H9 (cell line): ENCODE measurements around the gene ZNF70. TPM values are rescaled to one million over a fixed set of nuclear protein-coding genes. Genes with fewer than 3 reads are reported as not detected.

Source experiments
- DNase-seq: peaks from one replicate; pipeline ENCODE4 v3.0.0-alpha.2; 2017
- H2AFZ ChIP-seq: one replicate; pipeline ENCODE4 v1.6.1; 2013; ENCODE audit warnings: mild to moderate bottlenecking, low read length, control low read depth, moderate library complexity
- H2AK5ac ChIP-seq: 2 replicates; pipeline ENCODE4 v1.6.1; 2013; ENCODE audit warnings: low read length, control low read depth, mixed read lengths; ENCODE audit not compliant: insufficient read length
- H2BK120ac ChIP-seq: one replicate; pipeline ENCODE4 v1.6.1; 2013; ENCODE audit warnings: low read depth, mild to moderate bottlenecking, low read length, control low read depth, inconsistent platforms; ENCODE audit not compliant: poor library complexity, severe bottlenecking
- H2BK12ac ChIP-seq: 2 replicates; pipeline ENCODE4 v1.6.1; 2013; ENCODE audit warnings: low read length, control low read depth, mixed read lengths, low read depth; ENCODE audit not compliant: insufficient read length
- H2BK15ac ChIP-seq: 2 replicates; pipeline ENCODE4 v1.6.1; 2013; ENCODE audit warnings: low read depth, low read length, control low read depth
- H2BK20ac ChIP-seq: one replicate; pipeline ENCODE4 v1.6.1; 2013; ENCODE audit warnings: low read depth, mild to moderate bottlenecking, low read length, control low read depth, inconsistent platforms; ENCODE audit not compliant: poor library complexity, severe bottlenecking
- H2BK5ac ChIP-seq: 2 replicates; pipeline ENCODE4 v1.6.1; 2013; ENCODE audit warnings: low read length, control low read depth, mixed read lengths; ENCODE audit not compliant: insufficient read length
- H3K14ac ChIP-seq: 2 replicates; pipeline ENCODE4 v1.6.1; 2013; ENCODE audit warnings: low read length, control low read depth; ENCODE audit not compliant: insufficient read depth
- H3K18ac ChIP-seq: 2 replicates; pipeline ENCODE4 v1.6.1; 2013; ENCODE audit warnings: low read depth, mild to moderate bottlenecking, mixed read lengths, low read length, control low read depth; ENCODE audit not compliant: insufficient read length
- H3K23ac ChIP-seq: 2 replicates; pipeline ENCODE4 v1.6.1; 2013; ENCODE audit warnings: low read length, control low read depth, mixed read lengths, low read depth; ENCODE audit not compliant: insufficient read length
- H3K23me2 ChIP-seq: 2 replicates; pipeline ENCODE4 v1.6.1; 2013; ENCODE audit warnings: low read depth, mild to moderate bottlenecking, mixed read lengths, low read length, control low read depth; ENCODE audit not compliant: insufficient read length, poor library complexity, severe bottlenecking
- H3K27ac ChIP-seq: 2 replicates; pipeline ENCODE4 v1.5.1; 2013; ENCODE audit warnings: low read length, control low read depth, mixed read lengths, low read depth; ENCODE audit not compliant: insufficient read length
- H3K27me3 ChIP-seq: 2 replicates; pipeline ENCODE4 v1.6.1; 2013; ENCODE audit warnings: low read length, control low read depth, inconsistent platforms; ENCODE audit not compliant: insufficient read depth
- H3K4ac ChIP-seq: 2 replicates; pipeline ENCODE4 v1.6.1; 2013; ENCODE audit warnings: low read depth, mild to moderate bottlenecking, control low read depth, inconsistent platforms, low read length, moderate library complexity
- H3K4me1 ChIP-seq: 2 replicates; pipeline ENCODE4 v1.6.1; 2013; ENCODE audit warnings: low read length, control low read depth, inconsistent platforms; ENCODE audit not compliant: insufficient read depth
- H3K4me2 ChIP-seq: 2 replicates; pipeline ENCODE4 v1.6.1; 2013; ENCODE audit warnings: low read length, control low read depth, mixed read lengths; ENCODE audit not compliant: insufficient read length, insufficient read depth
- H3K56ac ChIP-seq: 2 replicates; pipeline ENCODE4 v1.6.1; 2013; ENCODE audit warnings: low read depth, mild to moderate bottlenecking, mixed read lengths, low read length, control low read depth; ENCODE audit not compliant: insufficient read length
- H3K79me1 ChIP-seq: 2 replicates; pipeline ENCODE4 v1.6.1; 2013; ENCODE audit warnings: low read depth, mild to moderate bottlenecking, moderate library complexity, low read length, control low read depth, inconsistent platforms; ENCODE audit not compliant: insufficient read depth, poor library complexity, severe bottlenecking
- H3K79me2 ChIP-seq: 2 replicates; pipeline ENCODE4 v1.6.1; 2013; ENCODE audit warnings: low read length, control low read depth, inconsistent platforms; ENCODE audit not compliant: insufficient read depth
- H3K9ac ChIP-seq: 2 replicates; pipeline ENCODE4 v1.6.1; 2013; ENCODE audit warnings: low read length, control low read depth, mixed read lengths; ENCODE audit not compliant: insufficient read length; ENCODE audit errors: extremely low read depth
- H3K9me3 ChIP-seq: one replicate; pipeline ENCODE4 v1.6.1; 2013; ENCODE audit warnings: low read depth, low read length, inconsistent platforms; ENCODE audit not compliant: control insufficient read depth
- H3T11ph ChIP-seq: one replicate; pipeline ENCODE4 v1.6.1; 2013; ENCODE audit warnings: mild to moderate bottlenecking, low read length, control low read depth, inconsistent platforms
- H4K20me1 ChIP-seq: one replicate; pipeline ENCODE4 v1.6.1; 2013; ENCODE audit not compliant: control insufficient read depth, insufficient read length, insufficient read depth
- H4K5ac ChIP-seq: 2 replicates; pipeline ENCODE4 v1.6.1; 2013; ENCODE audit warnings: low read depth, mild to moderate bottlenecking, mixed read lengths, low read length, control low read depth; ENCODE audit not compliant: insufficient read length
- H4K8ac ChIP-seq: replicated peaks from 2 replicates; pipeline ENCODE4 v1.6.1; 2013; ENCODE audit warnings: low read length, control low read depth, mixed read lengths, low read depth; ENCODE audit not compliant: insufficient read length
- H4K91ac ChIP-seq: 2 replicates; pipeline ENCODE4 v1.6.1; 2013; ENCODE audit warnings: low read depth, mild to moderate bottlenecking, moderate library complexity, mixed read lengths, low read length, control low read depth; ENCODE audit not compliant: insufficient read length
- H3K27ac Mint-ChIP-seq, 3 experiments: 2 replicates in 2 of 3; 3 replicates in 1 of 3; pipeline ENCODE4 v1.8.0; 2020 to 2021; ENCODE audit warnings: mixed read lengths in 3 of 3, mild to moderate bottlenecking in 1 of 3, moderate library complexity in 1 of 3
- H3K27me3 Mint-ChIP-seq: 2 replicates; pipeline ENCODE4 v1.8.0; 2021; ENCODE audit warnings: low read depth, mild to moderate bottlenecking, moderate library complexity, mixed read lengths
- H3K36me3 Mint-ChIP-seq, 3 experiments: 2 replicates in 2 of 3; 3 replicates in 1 of 3; pipeline ENCODE4 v1.8.0; 2020 to 2021; ENCODE audit warnings: low read depth in 3 of 3, mixed read lengths in 3 of 3; ENCODE audit not compliant: insufficient read depth in 1 of 3
- H3K4me1 Mint-ChIP-seq, 2 experiments: 2 replicates each; pipeline ENCODE4 v1.8.0; 2020; ENCODE audit warnings: mixed read lengths in 2 of 2
- H3K4me3 Mint-ChIP-seq, 2 experiments: 2 replicates in 1 of 2; 3 replicates in 1 of 2; pipeline ENCODE4 v1.8.0; 2020 to 2021; ENCODE audit warnings: mild to moderate bottlenecking in 2 of 2, mixed read lengths in 2 of 2, moderate library complexity in 1 of 2
- H3K9me3 Mint-ChIP-seq, 2 experiments: 2 replicates in 1 of 2; 3 replicates in 1 of 2; pipeline ENCODE4 v1.8.0; 2020; ENCODE audit warnings: mild to moderate bottlenecking in 2 of 2, mixed read lengths in 2 of 2, moderate library complexity in 1 of 2
- CTCF ChIP-seq: fragments of 200-600 bp; sonication (generic); conservative IDR thresholded peaks from 3 replicates; pipeline ENCODE4 v1.8.0; 2021; ENCODE audit warnings: antibody characterized with exemption, mild to moderate bottlenecking
- WGBS: extraction: QIAGEN DNeasy Blood & Tissue Kit; methylation state at CpG from one replicate; pipeline ENCODE4 v1.1.7; 2013; ENCODE audit warnings: missing lambda C conversion rate, low lambda C conversion rate, mixed read lengths; ENCODE audit not compliant: insufficient read length; ENCODE audit errors: extremely low coverage; 5-methylcytosine and 5-hydroxymethylcytosine counted together
- total RNA-seq: library from RNA; stranded (reverse); gene quantifications from 2 replicates; pipeline ENCODE4 v1.2.1, GENCODE V29; 2021

The ZNF70 gene
- total RNA-seq, 1 experiment from 2014 or later, result 3.5 TPM

GRCh38 chr22:23750367-23750713 lies 572 bp downstream of the ZNF70 start:
- Mint-ChIP-seq H3K9me3 (no peaks in the 10 kb centered on the region; a peak in 1 of 5 replicates), H3K27me3 (peaks cover 4% of the 10 kb centered on the region), H3K36me3 (peaks cover 0 to 3% (median under 1%) of the 10 kb centered on the region in 3 experiments; a peak in 3 of 7 replicates), H3K4me1 (peaks cover 13 to 37% of the 10 kb centered on the region in 2 experiments), H3K27ac (peak overlapping the region; percentile 18 to 87 (median 47); a peak in 4 of 7 replicates), H3K4me3 (peak overlapping the region; percentile 73 to 88)
- Histone ChIP-seq H3K4me1 (no peaks in the 10 kb centered on the region; the same call in 1 of the 2 replicates), H4K20me1 (no peaks in the 10 kb centered on the region), H3K27me3 (no peaks in the 10 kb centered on the region), H3K9me3 (no peaks in the 10 kb centered on the region), H2BK20ac (no peak overlapping the region), H3K9ac (no peak overlapping the region), H3T11ph (no peak overlapping the region), H3K4ac (no peak overlapping the region), H3K79me2 (no peaks in the 10 kb centered on the region), H2AK5ac (no peak overlapping the region), H3K14ac (no peak overlapping the region), H3K18ac (no peak overlapping the region), H2BK12ac (no peak overlapping the region), H2BK5ac (no peak overlapping the region), H2AFZ (no peak overlapping the region), H3K23me2 (peaks cover 8% of the 10 kb centered on the region), H2BK15ac (no peak overlapping the region), H3K27ac (no peak overlapping the region), H4K8ac (no peak overlapping the region), H3K23ac (no peak overlapping the region), H4K5ac (no peak overlapping the region), H4K91ac (no peak overlapping the region), H2BK120ac (no peak overlapping the region), H3K79me1 (no peaks in the 10 kb centered on the region), H3K4me2 (peak overlapping the region; percentile 59), H3K56ac (no peak overlapping the region)
- TF ChIP-seq CTCF, result no peak
- no peak for DNase-seq
- WGBS, result no CpG with 5 or more reads among the region's 5 CpGs
